Right ventricle myocardium superior (tissue), 1 donor: ENCODE results near the gene UBE2L6. TPM values are rescaled to one million over a fixed set of nuclear protein-coding genes. Genes with fewer than 3 reads are reported as not detected.

Source experiments
- ATAC-seq: fragments of 200-7000 bp; cut with Tn5 transposase; one replicate; pipeline ENCODE4 v1.9.1; 2020; ENCODE audit warnings: mild to moderate bottlenecking; ENCODE audit not compliant: poor library complexity
- DNase-seq: peaks from one replicate; pipeline ENCODE4 v3.0.0-alpha.2; 2020
- intact Hi-C: fragments of 100-400 bp; cut with DNase I; formaldehyde crosslinking; loops from one replicate; pipeline ENCODE4 v1.11.2; 2022
- long read RNA-seq: library from polyadenylated mRNA; unstranded; transcript quantifications from one replicate; pipeline ENCODE4 v2.0.0, GENCODE V29; 2021
- total RNA-seq: library from RNA; stranded (reverse); fragmentation: NEBNext Ultra II Directional; extraction: Animal tissue kit (Norgen Biotek cat#: 25700); gene quantifications from one replicate; pipeline ENCODE4 v1.2.1, GENCODE V29; 2021
- donor health status: DM: no; HTN: yes; CAD: no; lungs with severe emphysema.

Gene UBE2L6
- 15.1 TPM for total RNA-seq
- long read RNA-seq, transcript UBE2L6-201 (4 exons, 1,354 nt), result major isoform, 23 of 28 reads
- long read RNA-seq, partial matches to known transcripts, result 0 of 28 reads
- long read RNA-seq, other reads (novel, unspliced or antisense), result 2 of 28 reads

DNA sequence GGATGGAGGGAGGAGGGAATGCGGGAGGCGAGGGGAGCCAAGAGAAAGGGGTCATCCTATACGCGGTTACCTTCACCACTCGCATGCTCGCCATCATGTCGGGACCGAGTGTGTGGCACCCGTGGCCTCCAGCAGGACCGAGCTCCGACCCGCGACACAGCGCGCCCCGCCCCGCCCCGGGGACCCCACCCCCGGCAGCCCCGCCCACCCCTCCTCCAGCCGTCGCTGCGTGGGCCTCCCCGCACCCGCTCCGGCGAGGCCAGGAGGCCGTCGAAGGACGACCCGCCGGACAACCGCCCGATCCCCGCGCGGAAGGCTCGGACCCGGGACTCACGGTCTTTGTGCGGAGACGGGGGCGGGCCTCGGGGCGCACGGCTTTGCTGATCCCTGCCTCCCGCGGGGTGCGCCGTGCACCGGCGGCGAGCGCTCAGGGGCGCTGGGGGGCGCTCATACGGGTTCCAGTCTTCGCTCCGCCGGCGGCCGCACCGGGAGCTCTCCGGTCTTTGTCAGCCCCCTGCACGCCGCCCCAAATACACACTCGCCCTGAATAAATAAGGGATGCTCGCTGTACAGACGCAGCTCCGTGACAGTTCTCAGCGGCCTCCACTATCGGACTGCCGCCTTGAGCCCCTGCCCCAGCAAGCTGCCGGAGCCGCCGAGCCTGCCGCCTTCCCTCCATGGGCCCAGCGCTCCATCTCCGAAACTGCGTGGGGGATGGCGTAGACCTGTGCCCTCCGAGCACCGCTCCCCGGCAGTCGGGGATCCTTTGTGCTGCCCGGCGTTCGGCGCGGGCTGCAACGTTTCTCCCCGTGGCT, at the start of gene UBE2L6:
UBE2L6 (minus strand) TSS at position 158 of the 815 bp plus-strand sequence; CDS start at position 97, 61 bp downstream.
- intact Hi-C loops, result loop anchor here (2.0 kb wide), 1 partner anchor 73 kb away; no protein-coding TSS in a partner anchor
- peak; percentile 87 for ATAC-seq
- peak; percentile 91 for DNase-seq

DNA sequence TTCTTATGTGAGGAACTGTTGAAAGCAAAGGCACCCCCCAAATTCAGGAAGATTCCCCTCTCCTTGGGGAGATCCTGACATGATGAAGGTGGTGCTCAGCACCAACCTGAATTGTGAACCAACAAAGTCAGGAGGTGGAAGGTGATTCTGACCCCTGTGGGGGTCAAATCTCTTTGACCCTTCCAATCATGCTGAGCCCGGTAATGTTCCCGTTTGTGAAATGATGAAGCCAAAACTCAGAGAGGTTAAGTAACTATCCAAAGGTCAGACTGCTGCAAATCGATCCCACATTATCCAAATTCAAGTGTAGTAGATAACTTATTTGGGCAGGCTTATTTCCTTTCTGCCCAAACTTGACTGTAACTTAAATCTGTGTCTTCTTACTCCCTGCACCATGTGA, 49.1 kb upstream of the UBE2L6 start:
- no peak for ATAC-seq
- intact Hi-C loops, result no loop called here
- no peak for DNase-seq

DNA sequence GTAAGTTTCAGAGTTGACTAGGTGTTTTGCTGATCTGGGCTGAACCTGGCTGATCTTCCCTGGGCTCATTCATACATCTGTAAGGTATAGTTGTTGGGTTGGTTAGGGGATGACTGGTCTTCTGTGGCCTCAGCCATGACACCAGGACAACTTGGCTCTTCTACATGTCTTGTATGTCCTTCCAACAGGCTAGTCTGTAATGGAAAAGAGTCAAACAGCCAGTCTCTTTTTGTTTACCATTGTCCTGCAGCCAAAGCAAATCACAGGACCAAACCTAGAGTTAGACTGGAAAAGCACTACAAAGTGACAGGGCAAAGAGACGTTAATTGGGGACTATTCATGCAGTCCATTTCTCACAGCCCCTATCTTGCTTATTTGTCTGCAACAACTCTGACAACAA, 47.8 kb upstream of the UBE2L6 start:
- ATAC-seq (no peak), DNase-seq (no peak)
- intact Hi-C loops, result no loop called here

DNA sequence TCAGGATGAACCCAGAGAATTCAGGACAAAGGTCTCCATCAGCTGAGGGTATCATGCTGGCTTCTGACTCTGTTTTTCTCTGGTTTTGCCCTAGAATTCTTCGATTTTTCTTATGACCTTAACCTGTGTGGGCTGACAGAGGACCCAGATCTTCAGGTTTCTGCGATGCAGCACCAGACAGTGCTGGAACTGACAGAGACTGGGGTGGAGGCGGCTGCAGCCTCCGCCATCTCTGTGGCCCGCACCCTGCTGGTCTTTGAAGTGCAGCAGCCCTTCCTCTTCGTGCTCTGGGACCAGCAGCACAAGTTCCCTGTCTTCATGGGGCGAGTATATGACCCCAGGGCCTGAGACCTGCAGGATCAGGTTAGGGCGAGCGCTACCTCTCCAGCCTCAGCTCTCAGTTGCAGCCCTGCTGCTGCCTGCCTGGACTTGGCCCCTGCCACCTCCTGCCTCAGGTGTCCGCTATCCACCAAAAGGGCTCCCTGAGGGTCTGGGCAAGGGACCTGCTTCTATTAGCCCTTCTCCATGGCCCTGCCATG, 46.8 kb upstream of the UBE2L6 start:
- DNase-seq, result no peak
- no peak for ATAC-seq
- intact Hi-C loops, result no loop called here

DNA sequence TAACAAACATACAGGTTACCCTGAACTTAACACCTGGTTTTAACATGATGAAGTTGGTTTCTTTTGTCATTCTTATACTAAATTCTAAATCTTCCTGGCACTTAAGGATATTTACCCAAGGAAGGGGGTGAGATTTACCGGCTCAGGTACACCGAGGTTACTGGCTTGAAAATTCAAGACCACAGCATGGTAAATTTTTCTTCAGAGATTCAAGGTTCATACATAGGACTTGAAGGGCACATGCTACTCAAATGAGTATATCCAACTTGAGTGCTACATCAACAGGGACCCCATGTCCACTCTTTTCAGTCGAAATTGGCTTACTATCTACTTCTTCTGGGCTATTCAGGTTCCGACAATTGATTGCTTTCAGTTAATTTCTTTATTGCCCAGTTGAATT, 42.7 kb upstream of the UBE2L6 start:
- intact Hi-C loops, result no loop called here
- ATAC-seq (no peak), DNase-seq (no peak)

DNA sequence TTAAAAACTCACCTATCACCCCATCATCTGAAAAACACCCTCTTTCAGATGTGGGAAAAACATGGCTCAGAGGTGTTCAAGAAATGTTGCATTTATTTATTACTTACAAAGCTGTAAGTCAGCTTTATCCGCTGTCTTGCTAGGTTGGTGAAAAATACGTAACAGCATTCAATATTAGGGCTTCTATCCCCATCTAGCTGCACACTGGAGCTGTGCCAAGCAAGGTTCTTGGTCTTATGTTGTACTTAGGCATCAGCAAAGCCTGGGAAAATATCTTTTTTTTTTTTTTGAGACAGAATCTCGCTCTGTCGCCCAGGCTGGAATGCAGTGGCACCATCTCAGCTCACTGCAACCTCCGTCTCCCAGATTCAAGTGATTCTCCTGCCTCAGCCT, 37.6 kb upstream of the UBE2L6 start:
- intact Hi-C loops, result no loop called here
- ATAC-seq (no peak), DNase-seq (no peak)

DNA sequence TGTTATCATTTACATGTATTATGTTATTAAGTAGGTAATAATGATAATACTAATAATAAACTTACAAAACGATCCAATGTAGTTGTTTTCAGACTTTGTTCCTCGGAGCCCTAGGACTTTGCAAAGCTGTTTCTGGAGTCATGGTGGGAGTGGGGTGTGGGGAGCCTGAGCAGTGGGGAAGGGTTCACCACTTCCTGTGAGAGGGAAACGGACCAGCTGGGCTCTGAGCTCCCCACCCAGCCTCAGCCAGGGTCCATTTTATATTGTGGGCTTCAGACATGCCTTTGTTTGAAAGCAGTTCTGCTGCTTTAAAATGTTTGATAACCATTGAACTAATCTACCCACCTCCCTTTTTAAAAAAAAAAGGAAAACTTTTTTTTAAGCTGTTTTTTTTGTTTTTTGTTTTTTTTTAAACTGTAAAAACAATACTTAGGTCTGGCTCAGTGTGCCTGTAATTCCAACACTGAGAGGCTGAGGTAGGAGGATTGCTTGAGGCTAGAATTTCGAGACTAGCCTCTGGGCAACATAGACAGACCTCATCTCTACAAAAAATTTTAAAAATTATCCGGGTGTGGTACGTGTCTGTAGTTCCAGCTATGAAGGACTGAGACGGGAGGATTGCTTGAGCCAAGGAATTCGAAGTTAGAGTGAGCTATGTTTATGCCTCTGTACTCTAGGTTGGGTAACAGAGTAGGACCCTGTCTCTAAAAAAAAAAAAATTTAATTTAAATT, 37.0 kb upstream of the UBE2L6 start:
- ATAC-seq (no peak), DNase-seq (no peak)
- intact Hi-C loops, result no loop called here

DNA sequence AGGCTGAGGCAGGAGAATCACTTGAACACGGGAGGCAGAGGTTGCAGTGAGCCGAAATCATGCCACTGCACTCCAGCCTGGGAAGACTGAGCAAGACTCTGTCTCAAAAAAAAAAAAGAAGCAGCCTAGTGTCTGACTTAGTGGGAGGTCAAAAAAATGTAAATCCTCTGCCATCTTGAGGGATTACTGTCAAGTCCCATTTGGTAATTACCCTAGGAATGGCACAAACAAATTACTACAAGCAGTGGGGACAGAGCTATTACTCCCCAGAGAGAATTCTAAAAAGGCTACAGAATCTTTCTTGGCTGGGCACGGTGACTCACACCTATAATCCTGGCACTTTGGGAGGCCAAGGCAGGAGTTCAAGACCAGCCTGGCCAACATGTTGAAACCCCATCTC, 33.8 kb upstream of the UBE2L6 start:
- intact Hi-C loops, result no loop called here
- DNase-seq, result no peak
- no peak for ATAC-seq

DNA sequence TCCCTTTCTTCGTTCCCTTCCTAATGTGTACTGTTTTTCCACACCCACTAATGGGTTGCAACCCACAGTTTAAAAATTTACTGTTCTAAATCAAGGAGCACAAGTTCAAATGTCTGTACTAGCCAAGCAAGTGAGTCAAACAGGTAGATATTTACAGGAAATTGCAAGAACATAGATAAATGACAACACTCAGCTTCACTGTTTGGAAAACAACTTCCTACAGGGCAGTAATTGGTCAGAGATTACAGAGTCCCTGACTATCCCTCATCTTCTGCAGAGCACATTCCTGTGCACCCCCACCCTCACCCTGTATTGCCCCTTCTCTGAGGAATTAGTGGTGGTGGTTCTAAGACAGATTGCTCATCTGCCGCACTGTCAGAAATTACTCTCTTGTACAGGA, 31.9 kb upstream of the UBE2L6 start:
- intact Hi-C loops, result no loop called here
- DNase-seq (no peak), ATAC-seq (no peak)

DNA sequence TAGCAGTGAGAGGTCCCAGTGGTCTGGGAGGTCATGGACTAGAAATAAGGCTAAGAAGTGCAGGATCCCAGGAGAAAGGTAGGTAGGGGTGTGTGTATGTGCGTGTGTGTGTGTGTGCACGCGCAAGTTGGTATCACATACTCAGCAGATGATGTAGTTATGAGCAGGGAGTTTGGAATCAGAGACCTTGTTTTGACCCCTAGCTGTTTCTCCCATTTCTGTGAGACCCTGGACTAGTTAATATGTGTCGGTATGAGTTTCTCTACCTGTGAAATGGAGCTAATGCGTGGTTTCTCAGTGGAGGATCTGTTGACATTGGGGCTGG, 31.3 kb upstream of the UBE2L6 start:
- DNase-seq (no peak), ATAC-seq (no peak)
- intact Hi-C loops, result no loop called here

DNA sequence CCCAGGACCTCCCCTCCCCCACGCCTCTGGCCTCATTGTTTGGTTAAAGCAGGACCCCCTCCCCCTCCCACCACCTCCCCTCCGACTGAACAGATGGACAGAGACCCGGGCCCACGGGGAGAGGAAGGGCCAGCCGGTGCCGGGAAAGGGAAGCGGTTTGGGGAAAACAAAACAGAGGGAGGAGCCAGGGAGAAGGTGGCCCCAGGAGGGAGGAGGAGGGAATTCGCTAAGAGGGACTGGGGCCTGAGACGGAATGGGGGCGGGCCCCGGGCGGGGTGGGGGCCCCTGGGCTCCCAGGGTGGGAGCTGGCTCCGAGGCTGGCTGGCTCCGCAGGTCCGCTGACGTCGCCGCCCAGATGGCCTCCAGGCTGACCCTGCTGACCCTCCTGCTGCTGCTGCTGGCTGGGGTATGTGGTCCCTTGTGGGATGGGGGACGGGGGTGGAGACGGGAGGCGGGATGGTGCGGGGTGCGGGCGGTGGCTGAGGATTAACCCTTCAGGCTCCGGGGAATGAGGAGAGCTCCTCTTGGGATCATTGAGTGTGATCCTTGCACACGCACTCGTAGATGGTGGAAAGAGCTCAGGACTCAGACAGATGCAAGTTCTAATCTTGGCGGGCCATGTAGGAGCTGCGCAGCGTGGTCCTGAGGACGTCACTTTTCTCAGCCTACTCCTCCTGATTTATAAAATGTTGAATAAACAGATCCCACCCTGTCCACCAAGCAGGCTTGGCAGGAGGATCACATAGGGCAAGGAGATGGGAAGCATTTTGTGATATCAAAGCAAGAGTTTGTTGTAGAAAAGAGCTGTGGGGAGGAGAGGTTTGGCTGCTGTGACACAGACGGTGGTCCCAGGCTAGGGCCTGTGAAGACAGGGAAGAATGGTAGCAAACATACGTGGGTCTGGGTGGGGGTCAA, 30.7 kb upstream of the UBE2L6 start:
- intact Hi-C loops, result no loop called here
- DNase-seq (peak; percentile 90), ATAC-seq (peak; percentile 95)

DNA sequence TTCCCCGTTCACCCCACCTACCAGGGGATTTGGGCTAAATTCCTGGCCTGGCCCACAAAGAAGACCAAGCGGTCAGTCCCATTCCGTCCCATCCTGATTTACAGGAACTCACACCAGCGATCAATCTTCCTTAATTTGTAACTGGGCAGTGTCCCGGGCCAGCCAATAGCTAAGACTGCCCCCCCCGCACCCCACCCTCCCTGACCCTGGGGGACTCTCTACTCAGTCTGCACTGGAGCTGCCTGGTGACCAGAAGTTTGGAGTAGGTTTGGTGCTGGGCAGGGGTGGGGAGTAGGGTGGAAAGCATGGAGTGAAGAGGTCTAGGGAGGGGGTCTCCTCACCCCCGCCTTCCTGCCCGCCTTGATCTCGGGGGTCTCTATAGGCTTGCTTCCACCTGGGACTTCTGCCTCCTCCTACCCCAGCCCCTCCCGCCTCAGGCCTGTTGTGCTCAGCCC, 30.0 kb upstream of the UBE2L6 start, which contains the start of gene SERPING1:
SERPING1 (plus strand) TSS at position 225 of the 455 bp plus-strand sequence. CDS start 586 bp downstream, outside the sequence.
- peak; percentile 84 for ATAC-seq
- peak; percentile 81 for DNase-seq
- intact Hi-C loops, result no loop called here

DNA sequence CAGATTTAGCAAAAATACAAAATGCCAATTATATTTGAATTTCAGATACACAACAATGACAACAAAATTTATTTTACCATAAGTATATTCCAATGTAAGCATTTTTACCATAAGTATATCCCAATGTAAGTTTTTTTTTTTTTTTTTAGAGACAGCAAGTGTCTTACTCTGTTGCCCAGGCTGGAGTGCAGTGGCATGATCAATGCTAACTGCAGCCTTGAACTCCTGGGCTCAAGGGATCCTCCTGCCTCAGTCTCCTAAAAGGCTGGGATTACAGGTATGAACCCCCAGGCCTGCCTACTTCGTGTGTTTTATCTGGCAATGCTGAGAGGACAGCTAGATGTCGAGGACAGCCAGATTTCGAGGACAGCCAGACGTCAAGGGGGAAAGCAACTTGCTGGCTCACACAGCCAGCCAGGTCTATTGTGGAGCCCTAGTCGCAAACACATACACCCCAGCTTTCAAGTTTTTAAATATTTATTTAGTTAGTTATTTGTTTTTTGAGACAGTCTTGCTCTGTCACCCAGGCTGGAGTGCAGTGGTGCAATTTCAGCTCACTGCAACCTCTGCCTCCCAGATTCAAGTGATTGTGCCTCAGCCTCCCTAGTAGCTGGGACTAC, 28.9 kb upstream of the UBE2L6 start:
- DNase-seq (no peak), ATAC-seq (no peak)
- intact Hi-C loops, result no loop called here

DNA sequence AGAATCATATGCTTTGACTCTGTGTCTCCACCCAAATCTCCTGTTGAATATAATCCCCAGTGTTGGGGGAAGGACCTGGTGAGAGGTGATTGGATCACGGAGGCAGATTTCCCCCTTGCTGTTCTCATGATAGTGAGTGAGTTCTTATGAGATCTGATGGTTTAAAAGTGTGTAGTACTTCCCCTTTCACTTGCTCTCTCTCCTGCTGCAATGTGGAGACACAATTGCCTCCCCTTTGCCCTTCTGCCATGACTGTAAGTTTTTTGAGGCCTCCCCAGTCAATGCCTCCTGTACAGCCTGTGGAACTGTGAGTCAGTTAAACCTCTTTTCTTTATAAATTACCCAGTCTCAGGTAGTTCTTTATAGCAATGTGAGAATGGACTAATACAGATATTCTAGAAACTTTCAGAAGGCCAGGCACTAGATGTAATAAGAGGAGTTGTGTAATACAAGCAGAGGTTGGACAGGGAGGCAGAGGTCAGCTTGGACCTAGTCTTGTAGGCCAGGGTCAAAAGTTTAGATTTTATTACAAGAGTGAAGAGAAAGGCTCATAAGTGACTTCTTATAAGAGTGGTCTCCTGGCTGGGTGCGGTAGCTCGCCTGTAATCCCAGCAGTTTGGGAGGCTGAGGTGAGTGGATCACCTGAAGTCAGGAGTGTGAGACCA, 20.7 kb upstream of the UBE2L6 start:
- no peak for DNase-seq
- no peak for ATAC-seq
- intact Hi-C loops, result no loop called here

DNA sequence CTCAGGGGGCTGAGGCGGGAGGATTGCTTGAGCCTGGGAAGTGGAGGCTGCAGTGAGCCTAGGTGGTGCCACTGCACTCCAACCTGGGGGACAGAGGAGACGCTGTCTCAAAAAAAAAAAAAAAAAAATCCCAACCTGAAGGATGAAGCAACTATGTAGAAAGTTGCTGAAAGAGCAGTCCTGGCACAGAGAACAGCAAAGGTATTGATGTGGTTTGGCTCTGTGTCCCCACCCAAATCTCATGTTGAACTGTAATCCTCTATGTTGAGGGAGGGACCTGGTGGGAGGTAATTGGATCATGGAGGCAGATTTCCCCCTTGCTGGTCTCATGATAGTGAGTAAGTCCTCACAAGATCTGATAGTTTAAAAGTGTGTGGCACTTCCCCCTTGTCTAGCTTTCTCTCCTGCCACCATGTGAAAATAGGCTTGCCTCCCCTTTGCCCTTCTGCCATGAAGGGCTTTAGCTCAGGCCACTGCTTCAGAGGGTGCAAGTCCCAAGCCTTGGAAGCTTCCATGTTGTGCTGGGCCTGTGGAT, 19.3 kb upstream of the UBE2L6 start:
- no peak for DNase-seq
- intact Hi-C loops, result no loop called here
- no peak for ATAC-seq

DNA sequence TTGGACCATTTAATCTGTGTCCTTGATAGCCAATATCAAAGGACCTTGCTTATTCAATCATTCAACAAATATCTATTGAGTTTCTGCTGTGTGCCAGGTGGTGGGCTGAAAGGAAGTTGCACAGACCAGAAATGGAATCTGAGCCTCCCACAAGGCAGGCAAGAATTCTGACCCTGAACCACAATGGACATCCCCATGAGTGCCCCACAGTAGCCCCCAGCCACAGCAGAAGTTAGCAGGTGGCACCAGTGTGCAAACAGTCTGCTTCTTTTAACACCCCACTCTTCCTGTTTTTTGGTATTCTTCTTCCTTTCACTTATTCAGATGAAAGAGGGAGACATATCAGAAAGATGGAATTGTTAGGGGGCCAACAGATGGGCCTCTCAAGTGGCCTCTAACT, 17.8 kb upstream of the UBE2L6 start:
- ATAC-seq, result no peak
- intact Hi-C loops, result no loop called here
- no peak for DNase-seq

DNA sequence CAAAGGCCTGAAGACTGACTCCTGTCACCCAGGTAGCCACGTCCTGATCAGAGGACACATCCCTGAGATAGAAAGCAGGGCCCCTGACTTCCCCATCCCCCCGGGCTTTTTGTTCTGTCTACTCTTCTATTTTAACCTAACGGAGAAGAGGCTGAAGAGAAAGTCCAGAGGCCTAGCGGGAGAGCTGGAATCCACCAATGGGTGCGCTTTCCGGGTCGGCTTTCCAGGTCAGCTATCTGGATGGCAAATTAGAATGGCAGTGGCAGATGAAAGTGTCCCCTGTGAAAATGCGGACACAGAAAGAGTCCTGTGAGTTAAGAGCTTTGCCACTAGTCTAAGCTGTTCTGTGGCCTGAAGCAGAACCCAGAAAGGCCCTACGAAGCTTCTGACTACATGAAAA, 16.9 kb upstream of the UBE2L6 start:
- DNase-seq (no peak), ATAC-seq (no peak)
- intact Hi-C loops, result no loop called here
